Spinal cord (tissue), 10 donors: ENCODE measurements around the gene CEP97. TPM values are rescaled to one million over a fixed set of nuclear protein-coding genes. Genes with fewer than 3 reads are reported as not detected.
"Not testable (repeated sequence)": the region's sequence is repeated elsewhere in the genome, so short reads cannot be mapped to it uniquely, and the experiment has no call there.

Experiments
- DNase-seq, 6 donors: peaks; one replicate each; pipeline versions ENCODE4 v3.0.0 to v3.0.0-alpha.2; 2013 to 2015; ENCODE audit warnings: low spot score in 6 of 6, low read depth in 4 of 6
- H3K27ac ChIP-seq: one replicate; pipeline ENCODE4 v1.5.1; 2013; ENCODE audit warnings: low read depth, low read length, control low read depth
- H3K27me3 ChIP-seq: one replicate; pipeline ENCODE4 v1.6.1; 2013; ENCODE audit warnings: low read length; ENCODE audit not compliant: control insufficient read depth, insufficient read depth
- H3K36me3 ChIP-seq: one replicate; pipeline ENCODE4 v1.6.1; 2013; ENCODE audit warnings: low read length; ENCODE audit not compliant: control insufficient read depth, insufficient read depth
- H3K4me1 ChIP-seq: one replicate; pipeline ENCODE4 v1.6.1; 2013; ENCODE audit warnings: low read length; ENCODE audit not compliant: control insufficient read depth, insufficient read depth
- H3K4me3 ChIP-seq: one replicate; pipeline ENCODE4 v1.5.1; 2013; ENCODE audit warnings: low read depth, low read length, control low read depth
- H3K9me3 ChIP-seq: one replicate; pipeline ENCODE4 v1.6.1; 2013; ENCODE audit warnings: low read length; ENCODE audit not compliant: control insufficient read depth, insufficient read depth
- WGBS: methylation state at CpG from one replicate; pipeline ENCODE4 v1.1.5; 2013; ENCODE audit warnings: missing lambda C conversion rate; ENCODE audit not compliant: insufficient coverage; 5-methylcytosine and 5-hydroxymethylcytosine counted together
- polyA plus RNA-seq, 2 donors: library from polyadenylated mRNA; unstranded; fragments of 120-200 nt; gene quantifications; one replicate each; pipeline ENCODE4 v1.2.1, GENCODE V29; 2013; ENCODE audit not compliant: insufficient read length in 2 of 2
- total RNA-seq, 2 donors: library from RNA; depleted of rRNA in 1 of 2; stranded (reverse); fragments of 120-200 nt in 1 of 2; fragments of >200 nt in 1 of 2; gene quantifications; one replicate each; pipeline versions ENCODE4 v1.2.3 to v1.2.4, GENCODE V29; 2013 to 2014
- donor health status: healthy.

CEP97 gene
- total and polyA plus RNA-seq, 4 donors: 19.2 to 52.0 (median 26.2) TPM

DNA sequence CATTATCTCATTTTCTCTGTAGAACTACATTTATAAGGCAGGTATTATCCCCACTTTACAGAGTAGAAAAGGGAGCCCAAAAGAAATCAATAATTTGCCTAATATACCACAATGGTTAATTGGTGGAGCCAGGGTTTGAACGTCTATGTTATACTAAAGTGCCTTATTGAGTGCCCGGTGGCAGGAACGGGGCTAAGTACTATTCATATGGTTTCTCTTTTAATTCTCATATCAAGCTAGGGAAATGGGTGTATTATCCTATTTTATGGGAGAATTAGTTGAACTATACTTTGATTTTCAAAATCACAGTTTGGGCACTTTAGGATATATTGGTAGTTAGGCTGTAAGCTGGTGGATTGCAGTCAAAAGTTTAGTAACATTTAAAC is 1.5 kb downstream of the CEP97 start:
- Histone ChIP-seq H3K27ac (peak overlapping the region; percentile 96), H3K9me3 (no peaks in the 10 kb centered on the region), H3K4me3 (peak overlapping the region; percentile 85), H3K27me3 (no peaks in the 10 kb centered on the region), H3K36me3 (peaks cover 15% of the 10 kb centered on the region), H3K4me1 (peaks cover 3% of the 10 kb centered on the region)
- no peak for DNase-seq
- WGBS: no CpG with 5 or more reads among the region's 3 CpGs

DNA sequence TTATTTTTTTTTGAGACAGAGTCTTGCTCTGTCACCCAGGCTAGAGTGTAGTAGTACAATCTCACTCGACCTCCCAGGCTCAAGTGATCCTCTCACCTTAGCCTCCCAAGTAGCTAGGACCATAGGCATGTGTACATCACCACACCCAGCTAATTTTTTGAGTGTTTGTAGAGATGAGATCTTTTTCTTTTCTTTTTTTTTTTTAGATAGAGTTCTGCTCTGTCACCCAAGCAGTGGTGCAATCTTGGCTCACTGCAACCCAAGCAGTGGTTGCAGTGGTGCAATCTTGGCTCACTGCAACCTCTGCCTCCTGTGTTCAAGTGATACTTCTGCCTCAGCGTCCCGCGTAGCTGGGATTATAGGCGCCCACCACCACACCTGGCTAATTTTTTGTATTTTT is 5.2 kb downstream of the CEP97 start:
- whole genome bisulfite sequencing: 93% methylated on average over 3 of the region's 5 CpGs
- Histone ChIP-seq H3K4me1 (peaks cover 4% of the 10 kb centered on the region), H3K27ac (no peak overlapping the region), H3K4me3 (no peak overlapping the region), H3K36me3 (peaks cover 37% of the 10 kb centered on the region), H3K27me3 (no peaks in the 10 kb centered on the region), H3K9me3 (no peaks in the 10 kb centered on the region)
- no peak for DNase-seq

DNA sequence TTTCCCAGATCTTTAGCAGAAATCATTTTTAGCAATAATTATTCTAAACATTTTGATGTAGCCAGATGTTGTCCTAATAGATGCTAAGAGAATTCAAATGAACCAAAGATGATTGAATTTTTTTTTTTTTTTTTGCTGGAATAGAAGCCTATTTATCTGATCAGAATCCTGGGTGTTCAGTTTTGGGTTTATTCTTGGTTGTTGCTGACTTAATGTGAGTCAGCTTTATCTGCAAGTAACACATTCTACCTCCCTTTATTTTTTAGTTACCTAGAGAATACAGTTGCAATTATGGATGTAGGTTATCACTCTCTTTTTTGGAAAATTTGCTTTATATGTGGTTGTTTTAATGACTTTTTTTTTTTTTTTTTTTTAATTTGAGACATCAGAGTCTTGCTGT is 6.4 kb downstream of the CEP97 start:
- peaks cover 48% of the 10 kb centered on the region for H3K36me3 ChIP-seq
- DNase-seq: no peak
- H3K27ac ChIP-seq: peak overlapping the region; percentile 6
- H3K4me3 ChIP-seq: no peak overlapping the region
- H3K27me3 ChIP-seq: no peaks in the 10 kb centered on the region
- H3K9me3 ChIP-seq: no peaks in the 10 kb centered on the region
- H3K4me1 ChIP-seq: peaks cover 4% of the 10 kb centered on the region

DNA sequence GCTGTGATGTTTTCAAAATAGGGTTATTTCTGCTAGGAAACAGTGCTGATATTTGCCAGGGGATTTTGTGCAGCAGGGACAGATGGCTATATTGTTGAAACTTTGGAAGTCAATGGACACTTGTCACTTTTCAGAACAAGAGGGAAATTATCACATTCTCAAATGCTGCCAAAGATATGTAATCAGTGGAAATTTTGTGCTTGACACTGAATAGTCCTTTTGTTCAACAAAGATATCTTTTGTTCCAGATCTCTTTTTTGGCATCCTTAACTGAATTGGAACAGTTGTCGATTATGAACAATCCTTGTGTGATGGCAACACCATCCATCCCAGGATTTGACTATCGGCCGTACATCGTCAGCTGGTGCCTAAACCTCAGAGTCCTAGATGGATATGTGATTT is 7.8 kb downstream of the CEP97 start:
- peaks cover 54% of the 10 kb centered on the region for H3K36me3 ChIP-seq
- H3K4me1 ChIP-seq: peaks cover 4% of the 10 kb centered on the region
- DNase-seq: peak in 1 of 6 donors; percentile 47
- WGBS: 86% methylated on average over 1 of the region's 4 CpGs
- H3K27ac ChIP-seq: peak overlapping the region; percentile 42
- no peaks in the 10 kb centered on the region for H3K9me3 ChIP-seq
- no peaks in the 10 kb centered on the region for H3K27me3 ChIP-seq
- no peak overlapping the region for H3K4me3 ChIP-seq

DNA sequence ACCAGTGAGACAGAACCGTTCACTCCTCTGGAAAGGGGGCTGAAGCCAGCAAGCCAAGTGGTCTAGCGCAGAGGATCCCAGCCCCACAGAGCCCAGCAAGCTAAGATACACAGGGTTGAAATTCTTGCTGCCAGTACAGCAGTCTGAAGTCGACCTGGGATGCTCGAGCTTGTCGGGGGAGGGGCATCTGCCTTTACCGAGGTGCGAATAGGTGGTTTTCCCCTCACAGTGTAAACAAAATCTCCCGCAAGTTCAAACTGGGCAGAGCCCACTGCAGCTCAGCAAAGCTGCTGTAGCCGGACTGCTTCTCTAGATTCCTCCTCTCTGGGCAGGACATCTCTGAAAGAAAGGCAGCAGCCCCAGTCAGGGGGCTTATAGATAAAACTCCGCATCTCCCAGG is 11.4 kb downstream of the CEP97 start:
- Histone ChIP-seq H3K9me3 (peaks cover 2% of the 10 kb centered on the region), H3K36me3 (peaks cover 39% of the 10 kb centered on the region), H3K4me1 (peaks cover 4% of the 10 kb centered on the region), H3K27ac (no peak overlapping the region), H3K4me3 (no peak overlapping the region), H3K27me3 (no peaks in the 10 kb centered on the region)
- 96% methylated on average over 10 of the region's 10 CpGs for WGBS
- no peak for DNase-seq

DNA sequence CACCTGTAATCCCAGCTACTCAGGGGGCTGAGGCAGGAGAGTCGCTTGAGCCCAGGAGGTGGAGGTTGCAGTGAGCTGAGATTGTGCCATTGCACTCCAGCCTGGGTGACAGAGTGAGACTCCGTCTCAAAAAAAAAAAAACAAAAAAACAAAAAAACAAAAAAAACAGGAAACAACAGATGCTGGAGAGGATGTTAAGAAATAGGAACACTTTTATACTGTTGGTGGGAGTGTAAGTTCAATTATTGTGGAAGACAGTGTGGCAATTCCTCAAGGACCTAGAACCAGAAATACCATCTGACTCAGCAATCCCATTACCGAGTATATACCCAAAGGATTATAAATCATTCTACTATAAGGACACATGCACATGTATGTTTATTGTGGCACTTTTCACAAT is 17.5 kb downstream of the CEP97 start:
- H3K36me3 ChIP-seq, H3K9me3 ChIP-seq: not testable (repeated sequence)
- WGBS: no CpG with 5 or more reads among the region's 3 CpGs

DNA sequence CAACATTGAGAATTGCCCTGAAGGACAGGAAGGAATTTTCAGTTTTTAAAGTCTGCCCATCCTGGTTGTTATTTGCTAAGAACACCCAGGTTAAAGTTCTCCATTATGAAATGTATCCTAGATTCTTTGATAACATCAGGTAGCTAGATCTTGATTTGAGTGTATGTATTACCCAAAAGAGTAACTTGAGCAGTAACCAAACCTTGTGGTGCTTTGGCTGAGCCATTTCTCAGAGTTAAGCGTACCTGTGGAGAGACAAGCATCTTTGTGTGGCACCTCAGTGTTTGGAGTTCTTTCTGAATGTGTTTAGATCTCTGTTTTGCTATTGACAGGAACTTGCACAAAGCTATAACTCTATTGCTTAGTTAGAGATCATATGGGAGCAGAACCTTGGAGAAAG is 20.4 kb downstream of the CEP97 start:
- Histone ChIP-seq H3K4me3 (no peak overlapping the region), H3K9me3 (no peaks in the 10 kb centered on the region), H3K27me3 (no peaks in the 10 kb centered on the region), H3K27ac (no peak overlapping the region), H3K36me3 (peaks cover 3% of the 10 kb centered on the region), H3K4me1 (no peaks in the 10 kb centered on the region)
- no peak for DNase-seq
- WGBS: 0% methylated on average over 1 of the region's 1 CpG

More for the DNA sequence above, 17.5 kb downstream of the CEP97 start:
- H3K4me3 ChIP-seq, H3K27ac ChIP-seq, H3K4me1 ChIP-seq, DNase-seq, H3K27me3 ChIP-seq: not testable (repeated sequence)

DNA sequence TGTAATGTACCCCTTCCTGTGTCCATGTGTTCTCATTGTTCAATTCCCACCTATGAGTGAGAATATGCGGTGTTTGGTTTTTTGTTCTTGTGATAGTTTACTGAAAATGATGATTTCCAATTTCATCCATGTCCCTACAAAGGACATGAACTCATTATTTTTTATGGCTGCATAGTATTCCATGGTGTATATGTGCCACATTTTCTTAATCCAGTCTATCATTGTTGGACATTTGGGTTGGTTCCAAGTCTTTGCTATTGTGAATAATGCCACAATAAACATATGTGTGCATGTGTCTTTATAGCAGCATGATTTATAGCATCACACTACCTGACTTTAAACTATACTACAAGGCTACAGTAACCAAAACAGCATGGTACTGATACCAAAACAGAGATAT is 21.5 kb downstream of the CEP97 start:
- not testable (repeated sequence) for H3K27me3 ChIP-seq, H3K27ac ChIP-seq, H3K9me3 ChIP-seq, H3K4me3 ChIP-seq, H3K36me3 ChIP-seq, DNase-seq, H3K4me1 ChIP-seq
- WGBS: no CpG with 5 or more reads among the region's 1 CpG

DNA sequence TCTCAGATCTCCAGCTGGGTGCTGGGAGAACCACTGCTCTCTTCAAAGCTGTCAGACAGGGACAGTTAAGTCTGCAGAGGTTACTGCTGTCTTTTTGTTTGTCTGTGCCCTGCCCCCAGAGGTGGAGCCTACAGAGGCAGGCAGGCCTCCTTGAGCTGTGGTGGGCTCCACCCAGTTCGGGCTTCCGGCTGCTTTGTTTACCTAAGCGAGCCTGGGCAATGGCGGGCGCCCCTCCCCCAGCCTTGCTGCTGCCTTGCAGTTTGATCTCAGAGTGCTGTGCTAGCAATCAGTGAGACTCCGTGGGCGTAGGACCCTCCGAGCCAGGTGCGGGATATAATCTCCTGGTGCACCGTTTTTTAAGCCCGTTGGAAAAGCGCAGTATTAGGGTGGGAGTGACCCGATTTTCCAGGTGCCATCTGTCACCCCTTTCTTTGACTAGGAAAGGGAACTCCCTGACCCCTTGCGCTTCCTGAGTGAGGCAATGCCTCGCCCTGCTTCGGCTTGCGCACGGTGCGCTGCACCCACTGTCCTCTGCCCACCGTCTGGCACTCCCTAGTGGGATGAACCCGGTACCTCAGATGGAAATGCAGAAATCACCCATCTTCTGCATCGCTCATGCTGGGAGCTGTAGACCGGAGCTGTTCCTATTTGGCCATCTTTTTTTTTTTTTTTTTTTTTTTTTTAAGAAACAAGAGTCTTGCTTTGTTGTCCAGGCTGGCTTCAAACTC is 29.1 kb downstream of the CEP97 start:
- H3K9me3 ChIP-seq, H3K27me3 ChIP-seq, H3K27ac ChIP-seq, H3K4me3 ChIP-seq, H3K4me1 ChIP-seq, DNase-seq: not testable (repeated sequence)
- 100% methylated on average over 4 of the region's 23 CpGs for WGBS
- peaks cover 14% of the 10 kb centered on the region for H3K36me3 ChIP-seq

DNA sequence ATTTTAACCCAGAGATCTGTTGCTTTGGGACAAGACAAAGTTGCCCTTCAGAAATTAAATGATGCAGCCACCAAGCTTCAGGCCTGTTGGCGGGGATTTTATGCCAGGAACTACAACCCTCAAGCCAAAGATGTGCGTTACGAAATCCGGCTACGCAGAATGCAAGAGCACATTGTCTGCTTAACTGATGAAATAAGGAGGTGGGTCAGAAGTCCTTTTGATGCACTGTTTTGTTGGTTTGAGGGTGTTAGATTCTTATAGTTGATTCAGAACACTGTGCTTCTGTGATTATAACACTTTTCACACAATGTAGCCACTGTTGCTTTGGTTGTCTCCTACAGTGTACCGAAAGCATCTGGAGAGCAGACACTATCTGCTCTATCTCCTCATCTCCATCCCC is 33.8 kb downstream of the CEP97 start:
- Histone ChIP-seq H3K4me3 (no peak overlapping the region), H3K36me3 (peaks cover 20% of the 10 kb centered on the region)
- DNase-seq: peak in 1 of 6 donors; percentile 9

More for the DNA sequence above, 33.8 kb downstream of the CEP97 start:
- Histone ChIP-seq H3K27ac (no peak overlapping the region), H3K9me3 (no peaks in the 10 kb centered on the region), H3K4me1 (no peaks in the 10 kb centered on the region), H3K27me3 (no peaks in the 10 kb centered on the region)
- 91% methylated on average over 5 of the region's 6 CpGs for WGBS
